ENCODE measurements around the gene OPRL1. TPM values are rescaled to one million over a fixed set of nuclear protein-coding genes. Genes with fewer than 3 reads are reported as not detected.

The OPRL1 gene
- total RNA-seq, 2 donors from 2014 or later, result 1.5 to 2.9 TPM

GRCh38 chr20:64071341-64072332 lies 8.2 kb upstream of the OPRL1 start:
- no peaks in the 10 kb centered on the region for H3K36me3 ChIP-seq
- DNase-seq (ENCODE audit: low spot score), result no peak
- 83% methylated on average over 27 of the region's 30 CpGs for WGBS
- no peaks in the 10 kb centered on the region for H3K4me1 ChIP-seq (replicated peaks)
- TF ChIP-seq POLR2AphosphoS5 (IDR thresholded peaks at IDR 0.05) (no peak), POLR2A (IDR thresholded peaks at IDR 0.05) (no peak)
- TF ChIP-seq, protein P1, sequence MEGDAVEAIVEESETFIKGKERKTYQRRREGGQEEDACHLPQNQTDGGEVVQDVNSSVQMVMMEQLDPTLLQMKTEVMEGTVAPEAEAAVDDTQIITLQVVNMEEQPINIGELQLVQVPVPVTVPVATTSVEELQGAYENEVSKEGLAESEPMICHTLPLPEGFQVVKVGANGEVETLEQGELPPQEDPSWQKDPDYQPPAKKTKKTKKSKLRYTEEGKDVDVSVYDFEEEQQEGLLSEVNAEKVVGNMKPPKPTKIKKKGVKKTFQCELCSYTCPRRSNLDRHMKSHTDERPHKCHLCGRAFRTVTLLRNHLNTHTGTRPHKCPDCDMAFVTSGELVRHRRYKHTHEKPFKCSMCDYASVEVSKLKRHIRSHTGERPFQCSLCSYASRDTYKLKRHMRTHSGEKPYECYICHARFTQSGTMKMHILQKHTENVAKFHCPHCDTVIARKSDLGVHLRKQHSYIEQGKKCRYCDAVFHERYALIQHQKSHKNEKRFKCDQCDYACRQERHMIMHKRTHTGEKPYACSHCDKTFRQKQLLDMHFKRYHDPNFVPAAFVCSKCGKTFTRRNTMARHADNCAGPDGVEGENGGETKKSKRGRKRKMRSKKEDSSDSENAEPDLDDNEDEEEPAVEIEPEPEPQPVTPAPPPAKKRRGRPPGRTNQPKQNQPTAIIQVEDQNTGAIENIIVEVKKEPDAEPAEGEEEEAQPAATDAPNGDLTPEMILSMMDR (IDR thresholded peaks at IDR 0.05), result no peak
- no peak overlapping the region for H3K27ac ChIP-seq
- H3K9me3 ChIP-seq, result no peaks in the 10 kb centered on the region
- no peak overlapping the region for H3K4me3 ChIP-seq
- intact Hi-C loops (cut with DNase I), result no loop called here
- no peaks in the 10 kb centered on the region for H3K27me3 ChIP-seq (replicated peaks; ENCODE audit: insufficient read depth)

DNA sequence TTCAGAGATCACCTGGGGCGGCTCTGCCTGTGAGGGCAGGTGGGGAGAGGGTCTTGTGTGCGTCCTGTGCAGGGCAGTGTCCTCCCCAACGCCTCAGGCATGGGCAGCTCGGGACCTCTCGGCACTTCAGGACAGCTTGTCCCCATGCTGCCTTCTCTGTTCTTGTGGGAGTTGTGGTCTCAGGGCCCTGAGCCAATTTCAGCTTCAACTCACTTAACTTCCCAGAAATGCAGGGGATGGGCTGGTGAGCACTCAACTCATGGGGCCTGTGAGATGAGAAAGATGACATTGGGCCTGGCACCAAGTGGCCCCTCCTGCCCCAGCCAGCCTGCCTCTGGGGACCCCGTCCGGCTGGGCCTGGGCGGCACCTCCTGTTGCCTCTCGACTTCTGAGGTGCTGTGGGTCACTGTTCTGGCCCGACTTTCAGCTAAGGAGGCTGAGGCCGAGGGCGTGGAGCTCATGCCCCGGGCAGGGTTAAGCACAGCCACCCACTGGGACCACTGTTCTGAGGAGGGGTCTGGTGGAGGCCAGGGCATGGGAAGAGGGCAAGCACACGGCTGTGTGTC lies 7.3 kb upstream of the OPRL1 start:
- Histone ChIP-seq H3K9me3 (no peaks in the 10 kb centered on the region), H3K4me3 (no peak overlapping the region), H3K4me1 (replicated peaks) (no peaks in the 10 kb centered on the region), H3K36me3 (no peaks in the 10 kb centered on the region), H3K27me3 (replicated peaks; ENCODE audit: insufficient read depth) (no peaks in the 10 kb centered on the region), H3K27ac (no peak overlapping the region)
- intact Hi-C loops (cut with DNase I), result no loop called here
- WGBS, result 85% methylated on average over 14 of the region's 14 CpGs
- no peak for DNase-seq (ENCODE audit: low spot score)
- no peak for TF ChIP-seq POLR2A (IDR thresholded peaks at IDR 0.05)
- TF ChIP-seq POLR2AphosphoS5 (IDR thresholded peaks at IDR 0.05), result no peak
- TF ChIP-seq, protein P1 (IDR thresholded peaks at IDR 0.05), result no peak

- WGBS, result 90% methylated on average over 30 of the region's 37 CpGs
- no peak overlapping the region for H3K27ac ChIP-seq
- H3K4me1 ChIP-seq (replicated peaks), result peaks cover 3% of the 10 kb centered on the region
- no peak for DNase-seq (ENCODE audit: low spot score)
- H3K36me3 ChIP-seq, result no peaks in the 10 kb centered on the region
- H3K9me3 ChIP-seq, result no peaks in the 10 kb centered on the region
- intact Hi-C loops (cut with DNase I), result no loop called here
- H3K27me3 ChIP-seq (replicated peaks; ENCODE audit: insufficient read depth), result no peaks in the 10 kb centered on the region
- no peak for TF ChIP-seq POLR2AphosphoS5 (IDR thresholded peaks at IDR 0.05)
- TF ChIP-seq, protein P1 (IDR thresholded peaks at IDR 0.05), result no peak
- TF ChIP-seq POLR2A (IDR thresholded peaks at IDR 0.05), result no peak
- H3K4me3 ChIP-seq, result no peak overlapping the region
Measured at GRCh38 chr20:64073476-64074183, 6.3 kb upstream of the OPRL1 start.

- H3K36me3 ChIP-seq, result no peaks in the 10 kb centered on the region
Measured at GRCh38 chr20:64074184-64074789, 5.6 kb upstream of the OPRL1 start.

More at GRCh38 chr20:64074184-64074789, 5.6 kb upstream of the OPRL1 start:
- no peak for DNase-seq (ENCODE audit: low spot score)
- 77% methylated on average over 25 of the region's 28 CpGs for WGBS
- Histone ChIP-seq H3K9me3 (no peaks in the 10 kb centered on the region), H3K4me3 (no peak overlapping the region), H3K27ac (no peak overlapping the region), H3K4me1 (replicated peaks) (peaks cover 8% of the 10 kb centered on the region), H3K27me3 (replicated peaks; ENCODE audit: insufficient read depth) (no peaks in the 10 kb centered on the region)
- TF ChIP-seq POLR2AphosphoS5 (IDR thresholded peaks at IDR 0.05), result no peak
- no peak for TF ChIP-seq POLR2A (IDR thresholded peaks at IDR 0.05)
- TF ChIP-seq, protein P1 (IDR thresholded peaks at IDR 0.05), result no peak
- intact Hi-C loops (cut with DNase I), result no loop called here
